CD4-positive, CD25-positive, alpha-beta regulatory T cell (primary cell): ENCODE data around the gene RASGEF1C. TPM values are rescaled to one million over a fixed set of nuclear protein-coding genes. Genes with fewer than 3 reads are reported as not detected.
"Not testable (repeated sequence)": the region's sequence is repeated elsewhere in the genome, so short reads cannot be mapped to it uniquely, and the experiment has no call there.

Experiments
- ATAC-seq, 2 donors: fragments of 150-1000 bp; cut with Tn5 transposase; one replicate each; pipeline ENCODE4 v1.10.0; 2021; ENCODE audit warnings: low read depth in 2 of 2, moderate number of reproducible peaks in 2 of 2, moderate library complexity in 1 of 2
- DNase-seq, 3 donors: peaks; one replicate each; pipeline versions ENCODE4 v3.0.0 to v3.0.0-alpha.2; 2012 to 2022; ENCODE audit warnings: mixed read lengths in 1 of 3
- H3K27ac ChIP-seq: one replicate; pipeline ENCODE4 v1.7.0; 2013; ENCODE audit warnings: mild to moderate bottlenecking, low read length; ENCODE audit not compliant: insufficient read depth, poor library complexity, severe bottlenecking
- H3K27me3 ChIP-seq: one replicate; pipeline ENCODE4 v1.7.0; 2013; ENCODE audit warnings: low read length; ENCODE audit not compliant: control insufficient read depth, insufficient read depth
- H3K36me3 ChIP-seq: one replicate; pipeline ENCODE4 v1.7.0; 2013; ENCODE audit warnings: mild to moderate bottlenecking, low read length, moderate library complexity; ENCODE audit not compliant: control insufficient read depth, insufficient read depth
- H3K4me1 ChIP-seq: 2 replicates; pipeline ENCODE4 v1.7.0; 2013; ENCODE audit warnings: mild to moderate bottlenecking, low read length; ENCODE audit not compliant: insufficient read depth, control insufficient read depth, poor library complexity, severe bottlenecking
- H3K4me3 ChIP-seq: one replicate; pipeline ENCODE4 v1.7.0; 2013; ENCODE audit warnings: low read depth, mild to moderate bottlenecking, low read length, moderate library complexity
- H3K9me3 ChIP-seq, 2 experiments: 1 replicate in 1 of 2; 2 replicates in 1 of 2; pipeline ENCODE4 v1.7.0; 2013; ENCODE audit warnings: low read length in 2 of 2, mild to moderate bottlenecking in 1 of 2, moderate library complexity in 1 of 2; ENCODE audit not compliant: control insufficient read depth in 2 of 2
- H3K27ac Mint-ChIP-seq, 3 donors: one replicate each; pipeline ENCODE4 v1.8.0; 2020 to 2022; ENCODE audit warnings: mild to moderate bottlenecking in 3 of 3, mixed read lengths in 3 of 3, moderate library complexity in 2 of 3
- H3K27me3 Mint-ChIP-seq: one replicate; pipeline ENCODE4 v1.8.0; 2022; ENCODE audit warnings: mild to moderate bottlenecking, mixed read lengths
- H3K36me3 Mint-ChIP-seq: one replicate; pipeline ENCODE4 v1.8.0; 2020; ENCODE audit warnings: mixed read lengths
- H3K4me1 Mint-ChIP-seq, 4 donors: one replicate each; pipeline ENCODE4 v1.8.0; 2020 to 2022; ENCODE audit warnings: mixed read lengths in 4 of 4, mild to moderate bottlenecking in 1 of 4
- H3K4me3 Mint-ChIP-seq, 4 donors: one replicate each; pipeline ENCODE4 v1.8.0; 2020 to 2022; ENCODE audit warnings: mild to moderate bottlenecking in 4 of 4, mixed read lengths in 4 of 4, moderate library complexity in 3 of 4
- H3K9me3 Mint-ChIP-seq, 7 donors: one replicate each; pipeline ENCODE4 v1.8.0; 2020 to 2022; ENCODE audit warnings: mixed read lengths in 7 of 7, mild to moderate bottlenecking in 3 of 7, moderate library complexity in 2 of 7
- polyA plus RNA-seq, 4 donors: library from polyadenylated mRNA; unstranded; fragments of 300-500 nt; fragmentation: Illumina TruSeq; gene quantifications; one replicate each; pipeline ENCODE4 v1.2.3, GENCODE V29; 2021
- total RNA-seq: library from RNA; stranded (reverse); gene quantifications from one replicate; pipeline ENCODE4 v1.2.3, GENCODE V29; 2022

RASGEF1C gene
- total and polyA plus RNA-seq, 5 donors from 2014 or later: not detected

GRCh38 chr5:180128671-180129261 is 80.2 kb downstream of the RASGEF1C start:
- no peak for DNase-seq
- Histone ChIP-seq H3K9me3 (no peaks in the 10 kb centered on the region), H3K27me3 (no peaks in the 10 kb centered on the region), H3K4me1 (no peaks in the 10 kb centered on the region), H3K27ac (no peak overlapping the region), H3K4me3 (no peak overlapping the region), H3K36me3 (no peaks in the 10 kb centered on the region)
- Mint-ChIP-seq H3K27me3 (peaks cover 13% of the 10 kb centered on the region), H3K36me3 (no peaks in the 10 kb centered on the region), H3K9me3 (no peaks in the 10 kb centered on the region), H3K4me1 (no peaks in the 10 kb centered on the region), H3K4me3 (no peak overlapping the region), H3K27ac (no peak overlapping the region)
- no peak for ATAC-seq

GRCh38 chr5:180127682-180128670 is 81.0 kb downstream of the RASGEF1C start:
- H3K9me3 ChIP-seq: no peaks in the 10 kb centered on the region
- no peaks in the 10 kb centered on the region for H3K4me1 Mint-ChIP-seq
- H3K27ac Mint-ChIP-seq: no peak overlapping the region
- H3K27ac ChIP-seq: no peak overlapping the region
- H3K9me3 Mint-ChIP-seq: no peaks in the 10 kb centered on the region
- H3K4me1 ChIP-seq: no peaks in the 10 kb centered on the region
- no peaks in the 10 kb centered on the region for H3K27me3 ChIP-seq
- DNase-seq: no peak
- peaks cover 16% of the 10 kb centered on the region for H3K27me3 Mint-ChIP-seq
- no peak overlapping the region for H3K4me3 ChIP-seq
- H3K36me3 Mint-ChIP-seq: no peaks in the 10 kb centered on the region
- no peak overlapping the region for H3K4me3 Mint-ChIP-seq
- no peak for ATAC-seq
- H3K36me3 ChIP-seq: no peaks in the 10 kb centered on the region

GRCh38 chr5:180126716-180127681 is 82.0 kb downstream of the RASGEF1C start:
- DNase-seq (peak in 2 of 3 donors; percentile 1 to 19), ATAC-seq (no peak)
- Mint-ChIP-seq H3K4me3 (no peak overlapping the region), H3K9me3 (no peaks in the 10 kb centered on the region), H3K4me1 (no peaks in the 10 kb centered on the region), H3K27me3 (peaks cover 16% of the 10 kb centered on the region), H3K36me3 (no peaks in the 10 kb centered on the region), H3K27ac (no peak overlapping the region)
- Histone ChIP-seq H3K27me3 (no peaks in the 10 kb centered on the region), H3K4me1 (no peaks in the 10 kb centered on the region), H3K27ac (no peak overlapping the region), H3K9me3 (no peaks in the 10 kb centered on the region), H3K36me3 (no peaks in the 10 kb centered on the region), H3K4me3 (no peak overlapping the region)

GRCh38 chr5:180126156-180126555 is 82.9 kb downstream of the RASGEF1C start:
- H3K27ac Mint-ChIP-seq, H3K27ac ChIP-seq, H3K9me3 ChIP-seq, H3K36me3 Mint-ChIP-seq, H3K4me1 Mint-ChIP-seq, DNase-seq, ATAC-seq, H3K4me3 Mint-ChIP-seq, H3K4me1 ChIP-seq, H3K9me3 Mint-ChIP-seq, H3K27me3 ChIP-seq, H3K4me3 ChIP-seq, H3K36me3 ChIP-seq: not testable (repeated sequence)
- H3K27me3 Mint-ChIP-seq: peaks cover 16% of the 10 kb centered on the region

- not testable (repeated sequence) for H3K9me3 ChIP-seq, H3K9me3 Mint-ChIP-seq, H3K36me3 ChIP-seq, H3K27me3 ChIP-seq, H3K4me1 Mint-ChIP-seq, H3K4me3 ChIP-seq, ATAC-seq, H3K36me3 Mint-ChIP-seq, DNase-seq, H3K4me1 ChIP-seq, H3K27ac ChIP-seq, H3K27ac Mint-ChIP-seq, H3K4me3 Mint-ChIP-seq
- peaks cover 16% of the 10 kb centered on the region for H3K27me3 Mint-ChIP-seq
Measured at GRCh38 chr5:180124662-180125061, 84.3 kb downstream of the RASGEF1C start.

DNA sequence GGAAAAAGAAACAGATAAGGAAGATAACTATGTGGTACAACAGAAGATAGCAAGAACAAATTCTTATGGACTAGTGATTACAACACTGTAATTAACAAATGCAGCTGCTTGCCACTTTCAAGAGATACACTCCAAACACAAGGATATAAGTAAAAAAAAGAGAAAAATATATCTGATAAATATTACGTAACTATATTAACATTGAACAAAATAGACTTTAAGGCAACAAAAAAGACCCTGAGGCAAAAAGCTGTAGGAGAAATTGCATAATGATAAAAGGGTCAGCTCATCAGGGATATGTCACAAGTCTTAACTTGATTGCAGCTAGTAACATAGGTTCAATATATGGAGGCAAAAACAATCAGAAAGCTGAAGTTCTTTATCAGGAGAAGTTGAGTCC is 86.1 kb downstream of the RASGEF1C start:
- no peak for DNase-seq
- H3K36me3 Mint-ChIP-seq: no peaks in the 10 kb centered on the region
- H3K27ac ChIP-seq: no peak overlapping the region
- H3K9me3 Mint-ChIP-seq: no peaks in the 10 kb centered on the region
- H3K4me1 ChIP-seq: no peaks in the 10 kb centered on the region
- no peaks in the 10 kb centered on the region for H3K4me1 Mint-ChIP-seq
- no peaks in the 10 kb centered on the region for H3K27me3 ChIP-seq
- H3K4me3 Mint-ChIP-seq: no peak overlapping the region
- ATAC-seq: no peak
- H3K9me3 ChIP-seq: no peaks in the 10 kb centered on the region
- no peak overlapping the region for H3K27ac Mint-ChIP-seq
- H3K27me3 Mint-ChIP-seq: peaks cover 13% of the 10 kb centered on the region
- no peak overlapping the region for H3K4me3 ChIP-seq
- no peaks in the 10 kb centered on the region for H3K36me3 ChIP-seq

DNA sequence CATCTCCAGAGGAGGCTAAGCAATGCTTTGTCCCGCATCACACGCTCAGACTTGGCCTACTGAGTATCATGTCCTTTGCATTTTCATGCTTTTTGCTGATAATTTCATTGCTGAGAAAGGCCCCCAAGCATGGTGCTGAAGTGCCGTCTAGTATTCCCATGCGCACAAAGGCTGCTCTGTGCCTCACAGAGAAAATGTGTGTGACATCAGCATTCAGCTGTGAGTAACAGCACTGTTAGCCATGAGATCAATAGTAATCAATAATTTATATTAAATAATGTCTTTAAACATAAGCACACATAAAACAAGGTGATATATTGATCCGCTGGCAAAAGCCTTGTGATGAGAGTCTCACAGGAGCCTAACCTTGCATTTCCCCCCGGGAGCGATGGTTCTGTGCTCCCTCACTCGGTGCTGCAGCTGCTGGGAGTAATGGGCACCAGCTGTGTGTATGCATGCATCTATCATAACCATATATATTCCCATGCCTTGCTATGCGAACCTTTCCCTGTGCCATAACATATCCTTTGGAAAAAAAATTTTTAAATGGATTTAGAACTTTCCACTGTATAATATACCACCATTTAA is 87.1 kb downstream of the RASGEF1C start:
- no peaks in the 10 kb centered on the region for H3K4me1 Mint-ChIP-seq
- ATAC-seq (no peak), DNase-seq (no peak)

More for the DNA sequence above, 87.1 kb downstream of the RASGEF1C start:
- no peaks in the 10 kb centered on the region for H3K9me3 ChIP-seq
- Mint-ChIP-seq H3K27ac (no peak overlapping the region), H3K36me3 (no peaks in the 10 kb centered on the region), H3K27me3 (peaks cover 13% of the 10 kb centered on the region), H3K9me3 (no peaks in the 10 kb centered on the region), H3K4me3 (no peak overlapping the region)
- no peak overlapping the region for H3K4me3 ChIP-seq
- H3K36me3 ChIP-seq: no peaks in the 10 kb centered on the region
- H3K27me3 ChIP-seq: no peaks in the 10 kb centered on the region
- no peak overlapping the region for H3K27ac ChIP-seq
- no peaks in the 10 kb centered on the region for H3K4me1 ChIP-seq
